GM23338 (cell line): Measurements from ENCODE around the gene TNS3. TPM values are rescaled to one million over a fixed set of nuclear protein-coding genes. Genes with fewer than 3 reads are reported as not detected.

ENCODE experiments used
- ATAC-seq: fragments of 200-7000 bp; cut with Tn5 transposase; 3 replicates; pipeline ENCODE4 v1.9.1; 2020
- DNase-seq: peaks from one replicate; pipeline ENCODE4 v3.0.0-alpha.2; 2015; ENCODE audit warnings: low spot score
- H2AFZ ChIP-seq: fragments of 200-600 bp; sonication (generic); 2 replicates; pipeline ENCODE4 v1.8.0; 2016; ENCODE audit warnings: antibody characterized with exemption, mild to moderate bottlenecking, moderate library complexity
- H3F3A ChIP-seq: fragments of 200-600 bp; sonication (generic); replicated peaks from 2 replicates; pipeline ENCODE4 v1.8.0; 2017; ENCODE audit warnings: antibody characterized with exemption, mixed run types, low read depth
- H3K27ac ChIP-seq: fragments of 200-600 bp; sonication (generic); 2 replicates; pipeline ENCODE4 v1.6.1; 2016; ENCODE audit warnings: low read depth
- H3K27me3 ChIP-seq: fragments of 200-600 bp; sonication (generic); 2 replicates; pipeline ENCODE4 v1.8.0; 2016; ENCODE audit warnings: mild to moderate bottlenecking, mixed run types, moderate library complexity; ENCODE audit not compliant: insufficient read depth
- H3K36me3 ChIP-seq: fragments of 200-600 bp; sonication (generic); 2 replicates; pipeline ENCODE4 v1.8.0; 2016; ENCODE audit warnings: mild to moderate bottlenecking; ENCODE audit not compliant: insufficient read depth
- H3K4me1 ChIP-seq: fragments of 200-600 bp; sonication (generic); 2 replicates; pipeline ENCODE4 v1.8.0; 2016; ENCODE audit warnings: mild to moderate bottlenecking, moderate library complexity; ENCODE audit not compliant: insufficient read depth
- H3K4me2 ChIP-seq: fragments of 200-600 bp; sonication (generic); 2 replicates; pipeline ENCODE4 v1.7.1; 2017; ENCODE audit warnings: mixed run types
- H3K4me3 ChIP-seq: fragments of 200-600 bp; sonication (generic); 2 replicates; pipeline ENCODE4 v1.6.1; 2016; ENCODE audit warnings: mixed run types
- H3K79me2 ChIP-seq: fragments of 200-600 bp; sonication (generic); replicated peaks from 2 replicates; pipeline ENCODE4 v1.8.0; 2017; ENCODE audit warnings: mild to moderate bottlenecking; ENCODE audit not compliant: insufficient read depth
- H3K9me2 ChIP-seq: fragments of 200-600 bp; sonication (generic); 2 replicates; pipeline ENCODE4 v1.8.0; 2017; ENCODE audit not compliant: insufficient read depth
- H4K20me1 ChIP-seq: fragments of 200-600 bp; sonication (generic); replicated peaks from 2 replicates; pipeline ENCODE4 v1.8.0; 2017; ENCODE audit warnings: mild to moderate bottlenecking; ENCODE audit not compliant: insufficient read depth
- H3K27ac Mint-ChIP-seq: 2 replicates; pipeline ENCODE4 v1.8.0; 2020; ENCODE audit warnings: inconsistent platforms, mild to moderate bottlenecking, moderate library complexity, mixed read lengths
- H3K27me3 Mint-ChIP-seq: 3 replicates; pipeline ENCODE4 v1.8.0; 2022; ENCODE audit warnings: low read depth, mild to moderate bottlenecking, moderate library complexity, mixed read lengths, inconsistent platforms; ENCODE audit not compliant: insufficient read depth, poor library complexity
- H3K36me3 Mint-ChIP-seq: 3 replicates; pipeline ENCODE4 v1.8.0; 2021; ENCODE audit warnings: low read depth, mild to moderate bottlenecking, inconsistent platforms, moderate library complexity, mixed read lengths
- H3K4me1 Mint-ChIP-seq: 3 replicates; pipeline ENCODE4 v1.8.0; 2020; ENCODE audit warnings: mild to moderate bottlenecking, inconsistent platforms, mixed read lengths
- H3K4me3 Mint-ChIP-seq: 3 replicates; pipeline ENCODE4 v1.8.0; 2021; ENCODE audit warnings: moderate library complexity, mild to moderate bottlenecking, inconsistent platforms, mixed read lengths
- H3K9me3 Mint-ChIP-seq: 3 replicates; pipeline ENCODE4 v1.8.0; 2020; ENCODE audit warnings: moderate library complexity, mild to moderate bottlenecking, inconsistent platforms, mixed read lengths
- CREB1 ChIP-seq: fragments of 250-450 bp; sonication (Bioruptor Pico); IDR thresholded peaks from 2 replicates; pipeline ENCODE4 v1.5.0; 2020; ENCODE audit warnings: low read depth, mild to moderate bottlenecking, moderate library complexity
- EZH2 ChIP-seq: fragments of 200-600 bp; sonication (generic); IDR thresholded peaks from one replicate; pipeline ENCODE4 v1.8.0; 2017; ENCODE audit warnings: antibody characterized with exemption, mild to moderate bottlenecking, low read depth; ENCODE audit not compliant: unreplicated experiment
- EZH2phosphoT487 ChIP-seq: fragments of 200-600 bp; sonication (generic); IDR thresholded peaks from one replicate; pipeline ENCODE4 v1.8.1; 2018; ENCODE audit warnings: antibody characterized with exemption; ENCODE audit not compliant: unreplicated experiment
- JUNB ChIP-seq: IDR thresholded peaks from one replicate; pipeline ENCODE4 v1.6.1; 2016; ENCODE audit warnings: antibody characterized with exemption; ENCODE audit not compliant: unreplicated experiment
- NANOG ChIP-seq: IDR thresholded peaks from 2 replicates; pipeline ENCODE4 v1.6.1; 2016; ENCODE audit warnings: antibody characterized with exemption, borderline replicate concordance
- POLR2AphosphoS5 ChIP-seq: IDR thresholded peaks from 2 replicates; pipeline ENCODE4 v1.6.1; 2016; ENCODE audit warnings: antibody characterized with exemption, low read depth
- STAT1 ChIP-seq: IDR thresholded peaks from one replicate; pipeline ENCODE4 v1.6.1; 2016; ENCODE audit warnings: antibody characterized with exemption; ENCODE audit not compliant: unreplicated experiment
- ZNF114 ChIP-seq: fragments of 250-450 bp; sonication (Bioruptor Pico); IDR thresholded peaks from 2 replicates; pipeline ENCODE4 v1.5.0; 2020; ENCODE audit warnings: mild to moderate bottlenecking, moderate library complexity
- ZNF331 ChIP-seq: fragments of 250-450 bp; sonication (Bioruptor Pico); IDR thresholded peaks from 2 replicates; pipeline ENCODE4 v1.5.0; 2020; ENCODE audit warnings: low read depth, mild to moderate bottlenecking, moderate library complexity
- polyA plus RNA-seq: library from polyadenylated mRNA; unstranded; fragments of >200 nt; fragmentation: Nextera tagmentation; extraction: Ambion mirVana; gene quantifications from 2 replicates; pipeline ENCODE4 v1.2.1, GENCODE V29; 2016
- total RNA-seq: library from RNA; depleted of rRNA; stranded (reverse); fragments of >200 nt; shearing (Covaris generic); gene quantifications from 2 replicates; pipeline ENCODE4 v1.2.3, GENCODE V29; 2014
- TF ChIP-seq, protein P1 (sequence below), 2 experiments: fragments of 200-600 bp in 1 of 2; sonication (generic) in 1 of 2; conservative IDR thresholded peaks; 2 replicates each; pipeline versions ENCODE4 v1.5.1 to v1.6.1; 2016 to 2017; ENCODE audit warnings: antibody characterized with exemption in 2 of 2, low read depth in 2 of 2, mild to moderate bottlenecking in 2 of 2, moderate library complexity in 1 of 2
- TF ChIP-seq, protein P2 (sequence below): fragments of 250-450 bp; sonication (Bioruptor Pico); IDR thresholded peaks from 2 replicates; pipeline ENCODE4 v1.5.0; 2020; ENCODE audit warnings: mild to moderate bottlenecking, moderate library complexity
- TF ChIP-seq, protein P3 (sequence below): IDR thresholded peaks from one replicate; pipeline ENCODE4 v1.6.1; 2018; ENCODE audit warnings: antibody characterized with exemption; ENCODE audit not compliant: unreplicated experiment
- TF ChIP-seq, protein P4 (sequence below): IDR thresholded peaks from 2 replicates; pipeline ENCODE4 v1.6.1; 2016; ENCODE audit warnings: antibody characterized with exemption

The TNS3 gene
- total and polyA plus RNA-seq, 2 experiments from 2014 or later: 6.2 to 28.7 TPM

DNA sequence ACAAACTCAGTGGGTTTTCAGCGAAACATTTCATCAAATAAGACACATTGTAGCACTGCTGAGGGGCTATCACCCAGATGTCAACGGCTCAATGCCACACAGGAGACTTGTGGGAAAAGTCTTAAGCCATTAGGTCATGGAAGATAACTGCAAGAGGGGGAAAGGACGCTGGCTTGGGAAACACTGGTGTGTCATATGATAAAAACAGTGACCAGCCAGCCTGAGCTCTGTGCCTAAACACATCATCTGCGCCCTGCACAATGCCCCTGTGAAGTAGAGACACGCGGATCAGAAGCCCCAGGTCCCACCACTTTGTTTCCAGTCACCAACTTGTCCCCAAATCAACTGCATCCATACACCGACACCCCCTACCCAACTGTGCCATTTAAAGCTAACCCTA is 116.7 kb downstream of the TNS3 start:
- no peak overlapping the region for H3K4me3 ChIP-seq
- peaks cover 4% of the 10 kb centered on the region; the same call in 1 of the 2 replicates for H3K4me1 ChIP-seq
- no peaks in the 10 kb centered on the region for H3K27me3 ChIP-seq
- H3K4me2 ChIP-seq: no peak overlapping the region
- H3K79me2 ChIP-seq: 0 out of 2 replicates have a peak, but pooled peaks cover 11% of the 10 kb centered on the region
- H3K27ac ChIP-seq: no peak overlapping the region
- Mint-ChIP-seq H3K27me3 (peaks cover 4% of the 10 kb centered on the region), H3K4me3 (no peak overlapping the region), H3K27ac (no peak overlapping the region), H3K4me1 (peaks cover 13% of the 10 kb centered on the region), H3K9me3 (no peaks in the 10 kb centered on the region), H3K36me3 (no peaks in the 10 kb centered on the region)
- DNase-seq: no peak
- H3F3A ChIP-seq: no peaks in the 10 kb centered on the region
- H2AFZ ChIP-seq: no peak overlapping the region
- no peaks in the 10 kb centered on the region for H3K9me2 ChIP-seq
- no peak for ATAC-seq
- no peak for TF ChIP-seq STAT1
- TF ChIP-seq ZNF114 (CRISPR knock-in tag): no peak
- TF ChIP-seq ZNF331 (CRISPR knock-in tag): no peak
- TF ChIP-seq, protein P1, sequence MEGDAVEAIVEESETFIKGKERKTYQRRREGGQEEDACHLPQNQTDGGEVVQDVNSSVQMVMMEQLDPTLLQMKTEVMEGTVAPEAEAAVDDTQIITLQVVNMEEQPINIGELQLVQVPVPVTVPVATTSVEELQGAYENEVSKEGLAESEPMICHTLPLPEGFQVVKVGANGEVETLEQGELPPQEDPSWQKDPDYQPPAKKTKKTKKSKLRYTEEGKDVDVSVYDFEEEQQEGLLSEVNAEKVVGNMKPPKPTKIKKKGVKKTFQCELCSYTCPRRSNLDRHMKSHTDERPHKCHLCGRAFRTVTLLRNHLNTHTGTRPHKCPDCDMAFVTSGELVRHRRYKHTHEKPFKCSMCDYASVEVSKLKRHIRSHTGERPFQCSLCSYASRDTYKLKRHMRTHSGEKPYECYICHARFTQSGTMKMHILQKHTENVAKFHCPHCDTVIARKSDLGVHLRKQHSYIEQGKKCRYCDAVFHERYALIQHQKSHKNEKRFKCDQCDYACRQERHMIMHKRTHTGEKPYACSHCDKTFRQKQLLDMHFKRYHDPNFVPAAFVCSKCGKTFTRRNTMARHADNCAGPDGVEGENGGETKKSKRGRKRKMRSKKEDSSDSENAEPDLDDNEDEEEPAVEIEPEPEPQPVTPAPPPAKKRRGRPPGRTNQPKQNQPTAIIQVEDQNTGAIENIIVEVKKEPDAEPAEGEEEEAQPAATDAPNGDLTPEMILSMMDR (conservative IDR thresholded peaks at IDR 0.05; ENCODE audit: low read depth in 2 of 2): no peak
- no peak for TF ChIP-seq NANOG
- TF ChIP-seq, protein P2, sequence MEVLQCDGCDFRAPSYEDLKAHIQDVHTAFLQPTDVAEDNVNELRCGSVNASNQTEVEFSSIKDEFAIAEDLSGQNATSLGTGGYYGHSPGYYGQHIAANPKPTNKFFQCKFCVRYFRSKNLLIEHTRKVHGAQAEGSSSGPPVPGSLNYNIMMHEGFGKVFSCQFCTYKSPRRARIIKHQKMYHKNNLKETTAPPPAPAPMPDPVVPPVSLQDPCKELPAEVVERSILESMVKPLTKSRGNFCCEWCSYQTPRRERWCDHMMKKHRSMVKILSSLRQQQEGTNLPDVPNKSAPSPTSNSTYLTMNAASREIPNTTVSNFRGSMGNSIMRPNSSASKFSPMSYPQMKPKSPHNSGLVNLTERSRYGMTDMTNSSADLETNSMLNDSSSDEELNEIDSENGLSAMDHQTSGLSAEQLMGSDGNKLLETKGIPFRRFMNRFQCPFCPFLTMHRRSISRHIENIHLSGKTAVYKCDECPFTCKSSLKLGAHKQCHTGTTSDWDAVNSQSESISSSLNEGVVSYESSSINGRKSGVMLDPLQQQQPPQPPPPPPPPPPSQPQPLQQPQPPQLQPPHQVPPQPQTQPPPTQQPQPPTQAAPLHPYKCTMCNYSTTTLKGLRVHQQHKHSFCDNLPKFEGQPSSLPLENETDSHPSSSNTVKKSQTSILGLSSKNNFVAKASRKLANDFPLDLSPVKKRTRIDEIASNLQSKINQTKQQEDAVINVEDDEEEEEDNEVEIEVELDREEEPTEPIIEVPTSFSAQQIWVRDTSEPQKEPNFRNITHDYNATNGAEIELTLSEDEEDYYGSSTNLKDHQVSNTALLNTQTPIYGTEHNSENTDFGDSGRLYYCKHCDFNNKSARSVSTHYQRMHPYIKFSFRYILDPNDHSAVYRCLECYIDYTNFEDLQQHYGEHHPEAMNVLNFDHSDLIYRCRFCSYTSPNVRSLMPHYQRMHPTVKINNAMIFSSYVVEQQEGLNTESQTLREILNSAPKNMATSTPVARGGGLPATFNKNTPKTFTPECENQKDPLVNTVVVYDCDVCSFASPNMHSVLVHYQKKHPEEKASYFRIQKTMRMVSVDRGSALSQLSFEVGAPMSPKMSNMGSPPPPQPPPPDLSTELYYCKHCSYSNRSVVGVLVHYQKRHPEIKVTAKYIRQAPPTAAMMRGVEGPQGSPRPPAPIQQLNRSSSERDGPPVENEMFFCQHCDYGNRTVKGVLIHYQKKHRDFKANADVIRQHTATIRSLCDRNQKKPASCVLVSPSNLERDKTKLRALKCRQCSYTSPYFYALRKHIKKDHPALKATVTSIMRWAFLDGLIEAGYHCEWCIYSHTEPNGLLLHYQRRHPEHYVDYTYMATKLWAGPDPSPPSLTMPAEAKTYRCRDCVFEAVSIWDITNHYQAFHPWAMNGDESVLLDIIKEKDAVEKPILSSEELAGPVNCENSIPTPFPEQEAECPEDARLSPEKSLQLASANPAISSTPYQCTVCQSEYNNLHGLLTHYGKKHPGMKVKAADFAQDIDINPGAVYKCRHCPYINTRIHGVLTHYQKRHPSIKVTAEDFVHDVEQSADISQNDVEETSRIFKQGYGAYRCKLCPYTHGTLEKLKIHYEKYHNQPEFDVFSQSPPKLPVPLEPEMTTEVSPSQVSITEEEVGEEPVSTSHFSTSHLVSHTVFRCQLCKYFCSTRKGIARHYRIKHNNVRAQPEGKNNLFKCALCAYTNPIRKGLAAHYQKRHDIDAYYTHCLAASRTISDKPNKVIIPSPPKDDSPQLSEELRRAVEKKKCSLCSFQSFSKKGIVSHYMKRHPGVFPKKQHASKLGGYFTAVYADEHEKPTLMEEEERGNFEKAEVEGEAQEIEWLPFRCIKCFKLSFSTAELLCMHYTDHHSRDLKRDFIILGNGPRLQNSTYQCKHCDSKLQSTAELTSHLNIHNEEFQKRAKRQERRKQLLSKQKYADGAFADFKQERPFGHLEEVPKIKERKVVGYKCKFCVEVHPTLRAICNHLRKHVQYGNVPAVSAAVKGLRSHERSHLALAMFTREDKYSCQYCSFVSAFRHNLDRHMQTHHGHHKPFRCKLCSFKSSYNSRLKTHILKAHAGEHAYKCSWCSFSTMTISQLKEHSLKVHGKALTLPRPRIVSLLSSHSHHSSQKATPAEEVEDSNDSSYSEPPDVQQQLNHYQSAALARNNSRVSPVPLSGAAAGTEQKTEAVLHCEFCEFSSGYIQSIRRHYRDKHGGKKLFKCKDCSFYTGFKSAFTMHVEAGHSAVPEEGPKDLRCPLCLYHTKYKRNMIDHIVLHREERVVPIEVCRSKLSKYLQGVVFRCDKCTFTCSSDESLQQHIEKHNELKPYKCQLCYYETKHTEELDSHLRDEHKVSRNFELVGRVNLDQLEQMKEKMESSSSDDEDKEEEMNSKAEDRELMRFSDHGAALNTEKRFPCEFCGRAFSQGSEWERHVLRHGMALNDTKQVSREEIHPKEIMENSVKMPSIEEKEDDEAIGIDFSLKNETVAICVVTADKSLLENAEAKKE (CRISPR knock-in tag): no peak
- no peak for TF ChIP-seq CREB1
- no peak for TF ChIP-seq POLR2AphosphoS5
- no peak for TF ChIP-seq EZH2phosphoT487
- TF ChIP-seq, protein P3, sequence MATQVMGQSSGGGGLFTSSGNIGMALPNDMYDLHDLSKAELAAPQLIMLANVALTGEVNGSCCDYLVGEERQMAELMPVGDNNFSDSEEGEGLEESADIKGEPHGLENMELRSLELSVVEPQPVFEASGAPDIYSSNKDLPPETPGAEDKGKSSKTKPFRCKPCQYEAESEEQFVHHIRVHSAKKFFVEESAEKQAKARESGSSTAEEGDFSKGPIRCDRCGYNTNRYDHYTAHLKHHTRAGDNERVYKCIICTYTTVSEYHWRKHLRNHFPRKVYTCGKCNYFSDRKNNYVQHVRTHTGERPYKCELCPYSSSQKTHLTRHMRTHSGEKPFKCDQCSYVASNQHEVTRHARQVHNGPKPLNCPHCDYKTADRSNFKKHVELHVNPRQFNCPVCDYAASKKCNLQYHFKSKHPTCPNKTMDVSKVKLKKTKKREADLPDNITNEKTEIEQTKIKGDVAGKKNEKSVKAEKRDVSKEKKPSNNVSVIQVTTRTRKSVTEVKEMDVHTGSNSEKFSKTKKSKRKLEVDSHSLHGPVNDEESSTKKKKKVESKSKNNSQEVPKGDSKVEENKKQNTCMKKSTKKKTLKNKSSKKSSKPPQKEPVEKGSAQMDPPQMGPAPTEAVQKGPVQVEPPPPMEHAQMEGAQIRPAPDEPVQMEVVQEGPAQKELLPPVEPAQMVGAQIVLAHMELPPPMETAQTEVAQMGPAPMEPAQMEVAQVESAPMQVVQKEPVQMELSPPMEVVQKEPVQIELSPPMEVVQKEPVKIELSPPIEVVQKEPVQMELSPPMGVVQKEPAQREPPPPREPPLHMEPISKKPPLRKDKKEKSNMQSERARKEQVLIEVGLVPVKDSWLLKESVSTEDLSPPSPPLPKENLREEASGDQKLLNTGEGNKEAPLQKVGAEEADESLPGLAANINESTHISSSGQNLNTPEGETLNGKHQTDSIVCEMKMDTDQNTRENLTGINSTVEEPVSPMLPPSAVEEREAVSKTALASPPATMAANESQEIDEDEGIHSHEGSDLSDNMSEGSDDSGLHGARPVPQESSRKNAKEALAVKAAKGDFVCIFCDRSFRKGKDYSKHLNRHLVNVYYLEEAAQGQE: no peak
- TF ChIP-seq JUNB: no peak
- no peak for TF ChIP-seq EZH2
- TF ChIP-seq, protein P4, sequence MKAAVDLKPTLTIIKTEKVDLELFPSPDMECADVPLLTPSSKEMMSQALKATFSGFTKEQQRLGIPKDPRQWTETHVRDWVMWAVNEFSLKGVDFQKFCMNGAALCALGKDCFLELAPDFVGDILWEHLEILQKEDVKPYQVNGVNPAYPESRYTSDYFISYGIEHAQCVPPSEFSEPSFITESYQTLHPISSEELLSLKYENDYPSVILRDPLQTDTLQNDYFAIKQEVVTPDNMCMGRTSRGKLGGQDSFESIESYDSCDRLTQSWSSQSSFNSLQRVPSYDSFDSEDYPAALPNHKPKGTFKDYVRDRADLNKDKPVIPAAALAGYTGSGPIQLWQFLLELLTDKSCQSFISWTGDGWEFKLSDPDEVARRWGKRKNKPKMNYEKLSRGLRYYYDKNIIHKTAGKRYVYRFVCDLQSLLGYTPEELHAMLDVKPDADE: no peak
- no peaks in the 10 kb centered on the region for H3K36me3 ChIP-seq
- peaks cover 5% of the 10 kb centered on the region; the same call in 1 of the 2 replicates for H4K20me1 ChIP-seq
